ENCODE measurements around the gene RNF151.
"Not testable (repeated sequence)": the region's sequence is repeated elsewhere in the genome, so short reads cannot be mapped to it uniquely, and the experiment has no call there.

RNF151 gene

GRCh38 chr16:2009164-2009711, 42.6 kb downstream of the RNF151 start:
- DNase-seq (ENCODE audit: low spot score) = no peak

- DNase-seq (ENCODE audit: low spot score) = peak; percentile 94
These were observed 43.3 kb downstream of the RNF151 start, which contains the start of gene ZNF598 for GRCh38 chr16:2009791-2010510. Gene ZNF598, minus strand, starts transcription at chr16:2009821.

- DNase-seq (ENCODE audit: low spot score) = not testable (repeated sequence)
These were observed 45.1 kb downstream of the RNF151 start for GRCh38 chr16:2011726-2012125.

GRCh38 chr16:2013527-2013926, 46.9 kb downstream of the RNF151 start:
- DNase-seq (ENCODE audit: low spot score) = no peak

- DNase-seq (ENCODE audit: low spot score) = no peak
These were observed 48.7 kb downstream of the RNF151 start for GRCh38 chr16:2015117-2015946.

- no peak for DNase-seq (ENCODE audit: low spot score)
These were observed 49.2 kb downstream of the RNF151 start for GRCh38 chr16:2015947-2016208.

- no peak for DNase-seq (ENCODE audit: low spot score)
These were observed 49.8 kb downstream of the RNF151 start for GRCh38 chr16:2016407-2016922.

Data from hepatic stellate cell (primary cell).